GM18517 (cell line): ENCODE results near the gene PAX2.

Experiments
- ATAC-seq: cut with Tn5 transposase; IDR thresholded peaks from one replicate; pipeline ENCODE4 v1.9.1; 2021; ENCODE audit warnings: mild to moderate bottlenecking, moderate library complexity; ENCODE audit not compliant: unreplicated experiment

Gene PAX2

GRCh38 chr10:100749309-100750217 is 4.2 kb downstream of the PAX2 start:
- ATAC-seq = no peak

GRCh38 chr10:100750291-100751210 is 5.2 kb downstream of the PAX2 start:
- ATAC-seq = no peak

GRCh38 chr10:100751211-100751933 is 6.0 kb downstream of the PAX2 start:
- no peak for ATAC-seq

- ATAC-seq = no peak
These were observed 10.4 kb downstream of the PAX2 start for GRCh38 chr10:100755821-100756220.

- no peak for ATAC-seq
These were observed 13.9 kb downstream of the PAX2 start for GRCh38 chr10:100759331-100759730.

GRCh38 chr10:100760726-100761125 is 15.3 kb downstream of the PAX2 start:
- ATAC-seq = no peak

GRCh38 chr10:100761191-100761590 is 15.8 kb downstream of the PAX2 start:
- no peak for ATAC-seq

- ATAC-seq = no peak
These were observed 17.8 kb downstream of the PAX2 start for GRCh38 chr10:100763043-100763747.

- no peak for ATAC-seq
These were observed 21.5 kb downstream of the PAX2 start for GRCh38 chr10:100766693-100767421.

- ATAC-seq = no peak
These were observed 22.0 kb downstream of the PAX2 start for GRCh38 chr10:100767422-100767775.

- no peak for ATAC-seq
These were observed 24.1 kb downstream of the PAX2 start for GRCh38 chr10:100769481-100769880.

GRCh38 chr10:100773646-100774045 is 28.3 kb downstream of the PAX2 start:
- no peak for ATAC-seq

- ATAC-seq = no peak
These were observed 28.8 kb downstream of the PAX2 start for GRCh38 chr10:100774223-100774622.

- ATAC-seq = no peak
These were observed 29.5 kb downstream of the PAX2 start for GRCh38 chr10:100774876-100775275.

GRCh38 chr10:100775386-100775785 is 30.0 kb downstream of the PAX2 start:
- ATAC-seq = no peak

GRCh38 chr10:100775871-100776270 is 30.5 kb downstream of the PAX2 start:
- no peak for ATAC-seq

- no peak for ATAC-seq
These were observed 31.3 kb downstream of the PAX2 start for GRCh38 chr10:100776671-100777070.

GRCh38 chr10:100779329-100779728 is 33.9 kb downstream of the PAX2 start:
- no peak for ATAC-seq

GRCh38 chr10:100780324-100780723 is 34.9 kb downstream of the PAX2 start:
- ATAC-seq = no peak

- ATAC-seq = no peak
These were observed 35.8 kb downstream of the PAX2 start for GRCh38 chr10:100781145-100781665.
